ENCODE measurements around the gene TMED8.

GRCh38 chr14:77409131-77409533 is 32.2 kb upstream of the TMED8 start:
- TF ChIP-seq CTCF (IDR thresholded peaks at IDR 0.05) (no peak), POLR2A (IDR thresholded peaks at IDR 0.05) (no peak), EP300 (IDR thresholded peaks at IDR 0.05) (no peak)

All from sigmoid colon (tissue), 4 donors.